Panc1 (cell line): Measurements from ENCODE around the gene OXCT1. TPM values are rescaled to one million over a fixed set of nuclear protein-coding genes. Genes with fewer than 3 reads are reported as not detected.

Experiments
- ATAC-seq: fragments of 200-7000 bp; cut with Tn5 transposase; 2 replicates; pipeline ENCODE4 v1.9.1; 2020; ENCODE audit warnings: mild to moderate bottlenecking, moderate library complexity
- BruUV-seq: library from RNA; stranded (reverse); fragments of 400-500 nt; replicated peaks from 2 replicates; lab custom pipeline; 2021; lab: Mats Ljungman, UMichigan
- CTCF ChIA-PET: fragments of 300-600 bp; sonication (Branson Sonifier 250); formaldehyde crosslinking; loops from one replicate; lab custom pipeline; 2022; ENCODE audit warnings: antibody characterized with exemption; lab: Charles Lee
- POLR2A ChIA-PET: fragments of 300-600 bp; sonication (Branson Sonifier 250); formaldehyde crosslinking; loops from one replicate; lab custom pipeline; 2022; ENCODE audit warnings: antibody characterized with exemption; lab: Charles Lee
- DNase-seq: peaks from one replicate; pipeline ENCODE4 v3.0.0-alpha.2; 2010; ENCODE audit warnings: low read depth, low spot score
- H3K27ac ChIP-seq: 2 replicates; pipeline ENCODE4 v1.5.1; 2011; ENCODE audit warnings: mild to moderate bottlenecking, low read length, inconsistent platforms
- H3K27me3 ChIP-seq: fragments of 200-500 bp; sonication (Bioruptor generic); 2 replicates; pipeline ENCODE4 v1.6.0; 2014; ENCODE audit warnings: low read length, inconsistent platforms; ENCODE audit not compliant: control insufficient read depth, insufficient read depth
- H3K36me3 ChIP-seq: fragments of 200-500 bp; sonication (Bioruptor generic); 2 replicates; pipeline ENCODE4 v1.5.1; 2014; ENCODE audit warnings: inconsistent platforms, mild to moderate bottlenecking, low read length, moderate library complexity; ENCODE audit not compliant: control insufficient read depth, insufficient read depth
- H3K4me1 ChIP-seq: 2 replicates; pipeline ENCODE4 v1.5.1; 2011; ENCODE audit warnings: inconsistent platforms, mild to moderate bottlenecking, low read length, moderate library complexity; ENCODE audit not compliant: control insufficient read depth, insufficient read depth
- H3K4me3 ChIP-seq, 2 experiments: 2 replicates each; pipeline ENCODE4 v1.5.1; 2011 to 2012; ENCODE audit warnings: low read depth in 2 of 2, low read length in 2 of 2, mild to moderate bottlenecking in 2 of 2, inconsistent platforms in 1 of 2, moderate library complexity in 1 of 2
- H3K9me3 ChIP-seq: fragments of 200-500 bp; sonication (Bioruptor generic); 2 replicates; pipeline ENCODE4 v1.5.1; 2014; ENCODE audit warnings: low read depth, mild to moderate bottlenecking, inconsistent platforms, low read length, moderate library complexity; ENCODE audit not compliant: control insufficient read depth, insufficient read depth
- CTCF ChIP-seq: fragments of 450-650 bp; IDR thresholded peaks from 2 replicates; pipeline ENCODE4 v1.5.1; 2017; ENCODE audit warnings: mild to moderate bottlenecking
- POLR2AphosphoS5 ChIP-seq: IDR thresholded peaks from 2 replicates; pipeline ENCODE4 v1.6.1; 2012; ENCODE audit warnings: mild to moderate bottlenecking, low read depth, low read length, moderate library complexity
- SIN3A ChIP-seq: IDR thresholded peaks from 2 replicates; pipeline ENCODE4 v1.6.1; 2012; ENCODE audit warnings: low read depth, mild to moderate bottlenecking, low read length, moderate library complexity, borderline replicate concordance; ENCODE audit not compliant: insufficient read depth
- TCF7L2 ChIP-seq: IDR thresholded peaks from 2 replicates; pipeline ENCODE4 v1.6.1; 2011; ENCODE audit warnings: mild to moderate bottlenecking, low read depth, low read length, inconsistent platforms
- in situ Hi-C: cut with HindIII; loops from 2 replicates; pipeline ENCODE4 v1.10.0; 2016; ENCODE audit warnings: low sequenced_read_pairs, low pct_unique_long_range_greater_than_20kb
- intact Hi-C: fragments of 100-400 bp; cut with micrococcal nuclease; formaldehyde crosslinking; loops from one replicate; pipeline ENCODE4 v1.10.0; 2022; ENCODE audit not compliant: unreplicated experiment
- total RNA-seq: library from RNA; stranded (reverse); gene quantifications from one replicate; pipeline ENCODE4 v1.2.1, GENCODE V29; 2021; ENCODE audit not compliant: unreplicated experiment
- TF ChIP-seq, protein P1 (sequence below), 2 experiments: IDR thresholded peaks; 2 replicates each; pipeline ENCODE4 v1.6.1; 2011 to 2012; ENCODE audit warnings: low read depth in 2 of 2, control low read depth in 1 of 2, low read length in 1 of 2, mild to moderate bottlenecking in 1 of 2, moderate library complexity in 1 of 2; ENCODE audit not compliant: insufficient read depth in 1 of 2

OXCT1 gene
- total RNA-seq, 1 experiment from 2014 or later, result 10.5 TPM

DNA sequence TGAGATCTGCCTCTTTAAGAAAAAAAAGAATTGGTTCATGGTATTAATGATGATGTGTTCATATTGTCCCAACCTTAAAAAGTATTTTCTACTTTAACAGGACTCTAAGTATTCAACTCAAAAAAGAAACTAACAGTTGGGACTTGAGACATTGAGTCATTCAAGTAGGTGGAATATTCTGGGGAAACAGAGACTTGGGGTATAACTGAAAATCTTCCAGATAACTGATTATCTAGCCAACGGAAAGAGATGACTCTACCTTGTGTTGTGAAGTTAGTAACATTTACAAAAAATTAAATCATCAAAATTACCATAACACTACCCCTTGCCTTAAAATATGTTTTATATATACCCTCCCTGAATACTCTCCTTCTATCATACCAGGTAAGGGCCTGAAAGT is 19.1 kb downstream of the OXCT1 start:
- POLR2A ChIA-PET, result no interaction called here
- CTCF ChIA-PET, result no interaction called here
- Histone ChIP-seq H3K4me1 (no peaks in the 10 kb centered on the region), H3K9me3 (no peaks in the 10 kb centered on the region), H3K27ac (no peak overlapping the region), H3K4me3 (no peak overlapping the region), H3K36me3 (no peaks in the 10 kb centered on the region; the same call in 1 of the 2 replicates), H3K27me3 (no peaks in the 10 kb centered on the region)
- BruUV-seq, result no TSS peak
- in situ Hi-C loops (no loop called here), intact Hi-C loops (no loop called here)
- TF ChIP-seq SIN3A (no peak), POLR2AphosphoS5 (no peak), TCF7L2 (no peak), CTCF (no peak)
- TF ChIP-seq, protein P1, sequence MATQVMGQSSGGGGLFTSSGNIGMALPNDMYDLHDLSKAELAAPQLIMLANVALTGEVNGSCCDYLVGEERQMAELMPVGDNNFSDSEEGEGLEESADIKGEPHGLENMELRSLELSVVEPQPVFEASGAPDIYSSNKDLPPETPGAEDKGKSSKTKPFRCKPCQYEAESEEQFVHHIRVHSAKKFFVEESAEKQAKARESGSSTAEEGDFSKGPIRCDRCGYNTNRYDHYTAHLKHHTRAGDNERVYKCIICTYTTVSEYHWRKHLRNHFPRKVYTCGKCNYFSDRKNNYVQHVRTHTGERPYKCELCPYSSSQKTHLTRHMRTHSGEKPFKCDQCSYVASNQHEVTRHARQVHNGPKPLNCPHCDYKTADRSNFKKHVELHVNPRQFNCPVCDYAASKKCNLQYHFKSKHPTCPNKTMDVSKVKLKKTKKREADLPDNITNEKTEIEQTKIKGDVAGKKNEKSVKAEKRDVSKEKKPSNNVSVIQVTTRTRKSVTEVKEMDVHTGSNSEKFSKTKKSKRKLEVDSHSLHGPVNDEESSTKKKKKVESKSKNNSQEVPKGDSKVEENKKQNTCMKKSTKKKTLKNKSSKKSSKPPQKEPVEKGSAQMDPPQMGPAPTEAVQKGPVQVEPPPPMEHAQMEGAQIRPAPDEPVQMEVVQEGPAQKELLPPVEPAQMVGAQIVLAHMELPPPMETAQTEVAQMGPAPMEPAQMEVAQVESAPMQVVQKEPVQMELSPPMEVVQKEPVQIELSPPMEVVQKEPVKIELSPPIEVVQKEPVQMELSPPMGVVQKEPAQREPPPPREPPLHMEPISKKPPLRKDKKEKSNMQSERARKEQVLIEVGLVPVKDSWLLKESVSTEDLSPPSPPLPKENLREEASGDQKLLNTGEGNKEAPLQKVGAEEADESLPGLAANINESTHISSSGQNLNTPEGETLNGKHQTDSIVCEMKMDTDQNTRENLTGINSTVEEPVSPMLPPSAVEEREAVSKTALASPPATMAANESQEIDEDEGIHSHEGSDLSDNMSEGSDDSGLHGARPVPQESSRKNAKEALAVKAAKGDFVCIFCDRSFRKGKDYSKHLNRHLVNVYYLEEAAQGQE (IDR thresholded peaks at IDR 0.05; ENCODE audit: insufficient read depth in 1 of 2, low read depth in 2 of 2, low read length in 1 of 2), result no peak
- no peak for ATAC-seq
- no peak for DNase-seq

- intact Hi-C loops, result no loop called here
Observed at GRCh38 chr5:41848983-41849382, 21.2 kb downstream of the OXCT1 start.

More at GRCh38 chr5:41848983-41849382, 21.2 kb downstream of the OXCT1 start:
- TF ChIP-seq SIN3A, result no peak
- TF ChIP-seq, protein P1 (IDR thresholded peaks at IDR 0.05; ENCODE audit: insufficient read depth in 1 of 2, low read depth in 2 of 2, low read length in 1 of 2), result no peak
- TF ChIP-seq TCF7L2, result no peak
- no peak for TF ChIP-seq CTCF
- TF ChIP-seq POLR2AphosphoS5, result no peak
- ATAC-seq (no peak), DNase-seq (no peak)
- H3K4me3 ChIP-seq, result no peak overlapping the region
- no TSS peak for BruUV-seq
- H3K27ac ChIP-seq, result no peak overlapping the region
- H3K4me1 ChIP-seq, result no peaks in the 10 kb centered on the region
- no peaks in the 10 kb centered on the region; the same call in 1 of the 2 replicates for H3K36me3 ChIP-seq
- no peaks in the 10 kb centered on the region for H3K27me3 ChIP-seq
- in situ Hi-C loops, result no loop called here
- CTCF ChIA-PET, result no interaction called here
- POLR2A ChIA-PET, result no interaction called here
- no peaks in the 10 kb centered on the region for H3K9me3 ChIP-seq
